GM10847 (cell line): Measurements from ENCODE around the gene MYBPC3.

Experiments
- POLR2A ChIP-seq: IDR thresholded peaks from 2 replicates; pipeline ENCODE4 v1.6.1; 2011; ENCODE audit not compliant: insufficient read length; ENCODE audit errors: extremely low read depth

MYBPC3 gene

GRCh38 chr11:47328449-47329390, 23.8 kb downstream of the MYBPC3 start:
- no peak for TF ChIP-seq POLR2A

GRCh38 chr11:47327949-47328348, 24.6 kb downstream of the MYBPC3 start:
- no peak for TF ChIP-seq POLR2A

- TF ChIP-seq POLR2A: no peak
Measured at GRCh38 chr11:47327025-47327424, 25.5 kb downstream of the MYBPC3 start.

GRCh38 chr11:47326198-47326597, 26.3 kb downstream of the MYBPC3 start:
- no peak for TF ChIP-seq POLR2A

- TF ChIP-seq POLR2A: no peak
Measured at GRCh38 chr11:47325271-47326041, 27.0 kb downstream of the MYBPC3 start.

- TF ChIP-seq POLR2A: no peak
Measured at GRCh38 chr11:47324520-47324919, 28.0 kb downstream of the MYBPC3 start.

- TF ChIP-seq POLR2A: no peak
Measured at GRCh38 chr11:47318166-47318565, 34.3 kb downstream of the MYBPC3 start.

- TF ChIP-seq POLR2A: no peak
Measured at GRCh38 chr11:47317064-47317828, 35.3 kb downstream of the MYBPC3 start.

- TF ChIP-seq POLR2A: no peak
Measured at GRCh38 chr11:47314992-47315391, 37.5 kb downstream of the MYBPC3 start.

- TF ChIP-seq POLR2A: no peak
Measured at GRCh38 chr11:47308050-47308823, 44.3 kb downstream of the MYBPC3 start.

GRCh38 chr11:47306484-47306844, 46.0 kb downstream of the MYBPC3 start:
- no peak for TF ChIP-seq POLR2A

GRCh38 chr11:47305734-47306483, 46.6 kb downstream of the MYBPC3 start:
- TF ChIP-seq POLR2A: no peak

- no peak for TF ChIP-seq POLR2A
Measured at GRCh38 chr11:47302853-47303252, 49.6 kb downstream of the MYBPC3 start.

GRCh38 chr11:47299078-47299477, 53.4 kb downstream of the MYBPC3 start:
- TF ChIP-seq POLR2A: no peak

- TF ChIP-seq POLR2A: no peak
Measured at GRCh38 chr11:47296045-47296444, 56.5 kb downstream of the MYBPC3 start.

- TF ChIP-seq POLR2A: no peak
Measured at GRCh38 chr11:47295385-47295784, 57.1 kb downstream of the MYBPC3 start.
